ENCODE measurements around the gene STK17B. TPM values are rescaled to one million over a fixed set of nuclear protein-coding genes. Genes with fewer than 3 reads are reported as not detected.

STK17B gene
- total and polyA plus RNA-seq, 2 of the 8 experiments (the other 6 are each of a cell fraction or from before 2014, with no cell fraction given) = 1.8 to 10.5 TPM

GRCh38 chr2:196112418-196113034, 58.9 kb downstream of the STK17B start (continued):
- TF ChIP-seq CHD7 (IDR thresholded peaks at IDR 0.05; ENCODE audit: insufficient replicate concordance, low read length) = peak; percentile 10
- no peak for TF ChIP-seq HDAC2 (IDR thresholded peaks at IDR 0.05; ENCODE audit: borderline replicate concordance in 1 of 2, low read depth in 2 of 2, low read length in 2 of 2)
- TF ChIP-seq HDAC6 (IDR thresholded peaks at IDR 0.05; ENCODE audit: low read depth, low read length) = no peak
- TF ChIP-seq SP1 (IDR thresholded peaks at IDR 0.05; ENCODE audit: low read depth, low read length) = peak; percentile 8; the same call in 1 of the 2 replicates
- TF ChIP-seq PHF8 (conservative IDR thresholded peaks at IDR 0.05; ENCODE audit: low read depth, low read length) = no peak
- TF ChIP-seq CTCF (IDR thresholded peaks at IDR 0.05; ENCODE audit: control extremely low read depth in 1 of 3, insufficient read depth in 1 of 3, low read depth in 1 of 3, low read length in 3 of 3) = no peak
- TF ChIP-seq CEBPB (IDR thresholded peaks at IDR 0.05; ENCODE audit: low read depth, low read length) = 0 out of 2 replicates have a peak, but pooled peaks have one; percentile 6

Measured in H1 (cell line).